ENCODE measurements around the gene NR0B2.

NR0B2 gene

GRCh38 chr1:26932531-26932930 lies 18.8 kb upstream of the NR0B2 start:
- no peak for DNase-seq

DNA sequence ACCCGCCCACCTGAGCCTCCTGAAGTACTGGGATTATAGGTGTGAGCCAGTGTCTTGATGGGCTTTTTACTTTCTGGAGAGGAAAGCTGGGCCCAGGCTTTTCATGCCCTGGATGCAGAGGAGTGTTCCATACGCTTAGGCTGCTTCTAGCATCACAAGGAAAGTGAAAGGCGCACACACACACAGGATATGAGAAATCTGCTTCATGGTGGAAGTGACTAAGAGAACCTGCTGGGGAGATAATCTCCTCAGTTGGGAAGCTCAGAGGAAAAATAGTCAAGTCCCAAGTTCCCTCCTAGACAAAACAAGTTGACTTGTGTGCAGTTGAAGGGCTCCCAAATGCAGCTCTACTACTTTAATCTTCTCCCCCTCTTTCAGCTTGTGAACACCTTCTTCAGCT lies 9.9 kb upstream of the NR0B2 start:
- no peak for DNase-seq

- DNase-seq, result no peak
Observed at GRCh38 chr1:26922901-26923300, 9.1 kb upstream of the NR0B2 start.

GRCh38 chr1:26922431-26922729 lies 8.6 kb upstream of the NR0B2 start:
- DNase-seq, result no peak

- peak; percentile 98 for DNase-seq
Observed at GRCh38 chr1:26921540-26922430, 8.0 kb upstream of the NR0B2 start, which contains the start of gene NUDC. NUDC (plus strand) TSS chr1:26921743; CDS start chr1:26921849, 106 bp downstream.

- no peak for DNase-seq
Observed at GRCh38 chr1:26921126-26921539, 7.4 kb upstream of the NR0B2 start.

- no peak for DNase-seq
Observed at GRCh38 chr1:26915204-26915842, 1.5 kb upstream of the NR0B2 start.

DNA sequence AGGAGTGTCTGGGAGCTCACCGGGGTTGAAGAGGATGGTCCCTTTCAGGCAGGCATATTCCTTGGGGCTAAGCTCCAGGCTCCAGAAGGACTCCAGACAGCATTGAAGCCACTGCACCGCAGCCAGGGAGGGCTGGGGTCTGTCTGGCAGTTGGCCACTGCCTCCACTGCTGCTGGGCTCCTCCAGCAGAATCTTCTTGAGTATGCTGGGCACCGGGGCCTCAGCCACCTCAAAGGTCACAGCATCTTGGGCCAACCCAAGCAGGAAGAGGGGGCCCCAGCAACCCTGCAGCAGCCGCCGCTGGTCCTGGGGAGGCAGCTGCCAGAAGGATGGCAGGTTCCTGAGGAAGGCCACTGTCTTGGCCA lies 404 bp downstream of the NR0B2 start:
- no peak for DNase-seq

DNA sequence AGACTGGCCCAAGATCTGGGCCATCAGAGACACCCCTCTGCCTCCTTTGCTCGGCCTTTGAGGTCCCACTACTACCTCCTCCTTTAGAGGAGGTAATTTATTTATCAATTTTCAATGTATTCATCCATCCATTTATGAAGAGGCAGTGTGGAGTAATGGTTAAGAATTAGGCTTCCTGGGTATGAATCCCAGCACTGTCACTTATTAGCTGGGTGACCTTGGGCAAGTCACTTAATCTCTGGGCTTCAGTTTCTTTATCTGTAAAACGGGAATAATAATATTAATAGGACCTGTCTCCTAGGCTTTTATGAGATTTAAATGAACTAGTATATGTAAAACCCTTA lies 1.7 kb downstream of the NR0B2 start:
- DNase-seq, result no peak

DNA sequence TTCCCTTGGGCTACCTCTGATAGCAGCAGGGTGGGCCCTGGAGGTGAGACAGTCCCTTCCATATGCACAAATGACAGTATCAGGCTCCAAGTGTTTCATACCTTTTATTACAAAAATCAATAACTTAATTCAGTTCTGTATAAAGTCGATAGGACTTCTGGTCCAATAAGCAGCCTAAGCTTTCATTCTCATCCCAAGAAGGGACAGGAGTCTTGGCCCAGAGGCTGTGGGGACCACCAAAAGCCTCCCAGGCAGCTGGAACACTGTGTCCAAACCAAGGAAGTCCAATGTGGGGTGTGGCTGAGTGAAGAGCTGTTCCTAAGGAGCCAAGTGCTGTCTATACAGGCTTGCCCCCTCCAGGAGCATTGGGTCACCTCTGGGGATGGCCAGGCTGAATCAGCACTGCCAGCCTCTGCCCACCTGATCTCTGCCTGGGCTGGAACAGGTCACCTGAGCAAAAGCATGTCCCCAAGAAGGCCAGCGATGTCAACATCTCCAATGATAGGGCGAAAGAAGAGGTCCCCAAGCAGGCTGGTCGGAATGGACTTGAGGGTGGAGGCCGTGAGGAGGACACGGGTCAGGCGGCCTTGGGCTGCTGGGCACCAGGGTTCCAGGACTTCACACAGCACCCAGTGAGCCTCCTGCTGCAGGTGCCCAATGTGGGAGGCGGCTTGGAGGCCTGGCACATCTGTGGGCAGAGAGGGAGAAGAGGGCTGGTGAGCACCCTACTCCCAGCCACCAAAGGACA lies 2.2 kb downstream of the NR0B2 start:
- DNase-seq, result no peak

- DNase-seq, result no peak
Observed at GRCh38 chr1:26910343-26911160, 3.2 kb downstream of the NR0B2 start.

- no peak for DNase-seq
Observed at GRCh38 chr1:26909951-26910342, 3.8 kb downstream of the NR0B2 start.

- no peak for DNase-seq
Observed at GRCh38 chr1:26907071-26907917, 6.5 kb downstream of the NR0B2 start.

DNA sequence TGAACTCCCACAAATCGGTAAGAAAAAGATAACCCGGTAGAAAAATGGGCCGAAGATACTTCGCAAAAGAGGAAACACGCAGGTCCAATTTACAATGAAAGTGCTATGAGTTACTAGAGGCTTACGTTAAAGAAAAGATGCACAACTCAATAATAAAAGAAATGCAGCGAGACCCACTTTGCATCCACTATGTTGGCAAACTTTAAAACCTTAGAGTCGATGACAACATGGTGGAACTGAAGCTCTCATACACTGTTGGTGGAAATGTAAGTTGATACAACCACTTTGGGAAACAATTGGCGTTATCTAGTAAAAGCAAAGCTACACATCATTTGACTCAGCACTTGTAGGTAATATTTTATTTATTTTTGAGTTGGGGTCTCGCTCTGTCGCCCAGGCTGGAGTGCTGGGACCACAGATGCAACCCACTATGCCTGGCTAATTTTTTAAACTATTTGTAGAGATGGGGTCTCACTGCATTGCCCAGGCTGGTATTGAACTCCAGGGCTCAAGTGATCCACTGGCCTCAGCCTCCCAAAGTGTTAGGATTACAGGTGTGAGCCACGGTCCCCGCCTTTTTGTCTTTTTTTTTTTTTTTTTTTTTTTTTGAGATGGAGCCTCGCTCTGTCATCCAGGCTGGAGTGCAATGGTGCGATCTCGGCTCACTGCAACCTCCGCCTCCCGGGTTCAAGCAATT lies 12.8 kb downstream of the NR0B2 start:
- DNase-seq, result peak; percentile 31

- DNase-seq, result peak; percentile 97
Observed at GRCh38 chr1:26900001-26900814, 13.6 kb downstream of the NR0B2 start, which contains the start of gene GPATCH3. GPATCH3 (minus strand) TSS chr1:26900467; CDS start chr1:26900442, 25 bp downstream.

DNA sequence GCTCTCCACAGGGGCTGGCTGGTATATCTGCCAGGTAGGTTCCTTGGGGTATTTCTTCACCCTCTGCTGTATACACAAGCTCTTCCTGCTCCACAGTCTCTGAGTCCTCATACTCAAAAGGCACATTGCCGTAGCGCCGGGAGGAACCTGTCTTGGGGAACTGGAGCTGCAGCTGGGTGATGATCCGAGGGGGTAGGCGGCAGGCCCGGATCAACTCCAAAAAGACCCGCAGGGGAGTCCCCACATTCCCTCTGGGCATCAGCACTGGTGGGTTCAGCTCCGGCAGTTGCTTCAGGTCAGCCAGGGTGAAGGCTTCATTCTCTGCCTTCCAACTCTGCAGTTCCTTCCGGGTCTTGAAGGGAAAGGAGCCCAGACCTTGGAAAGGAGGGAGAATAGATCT lies 16.4 kb downstream of the NR0B2 start:
- DNase-seq, result no peak

- DNase-seq, result no peak
Observed at GRCh38 chr1:26894263-26894662, 19.5 kb downstream of the NR0B2 start.

- no peak for DNase-seq
Observed at GRCh38 chr1:26890467-26890796, 23.3 kb downstream of the NR0B2 start.

DNA sequence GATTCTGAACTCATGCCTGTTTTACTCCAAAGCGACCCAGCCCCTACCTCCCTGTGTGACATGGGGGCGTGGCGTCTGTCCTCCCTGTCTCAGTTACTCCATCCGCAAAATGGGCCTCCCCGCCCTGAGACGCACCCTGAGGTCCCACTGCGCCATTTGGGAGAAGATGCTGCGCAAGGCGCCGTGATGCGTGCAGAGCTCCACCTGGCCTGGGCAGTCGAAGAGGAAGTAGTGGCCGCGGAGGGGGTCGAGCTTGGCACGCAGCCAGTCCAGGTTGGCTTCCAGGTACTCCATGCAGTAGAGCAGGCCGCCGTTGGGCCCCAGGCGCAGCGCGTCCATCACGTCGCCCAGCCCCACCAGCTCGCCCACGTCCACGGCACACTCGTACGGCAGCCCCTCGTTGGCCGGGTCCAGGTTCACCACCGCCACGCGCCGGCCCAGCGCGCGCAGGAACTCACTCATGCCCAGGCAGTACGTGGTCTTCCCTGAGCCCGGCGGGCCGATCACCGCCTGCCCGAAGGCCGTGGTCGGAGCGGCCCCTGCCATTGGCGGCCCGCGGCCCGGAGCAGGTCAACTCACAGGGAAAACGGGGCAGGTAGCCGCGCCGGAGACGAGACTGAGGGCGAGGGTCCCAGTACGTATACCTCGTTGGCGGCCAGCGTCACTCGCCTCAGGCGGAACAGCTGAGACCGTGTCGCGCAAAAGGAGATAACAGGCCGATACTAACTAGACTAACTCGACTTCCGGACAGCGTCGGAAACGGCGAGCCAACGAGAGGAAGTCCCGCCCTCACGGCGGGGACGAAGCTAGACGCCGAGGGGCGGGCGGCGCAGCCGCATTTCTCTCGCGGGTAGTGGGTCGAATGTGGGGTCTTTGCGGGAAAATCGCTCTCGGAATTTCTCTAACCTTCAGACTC lies 24.0 kb downstream of the NR0B2 start, which contains the start of gene GPN2:
Gene GPN2, minus strand, starts transcription at position 733 of the 916 bp plus-strand sequence. Its CDS starts 187 bp downstream, at position 546.
- peak; percentile 94 for DNase-seq

Data from hematopoietic multipotent progenitor cell treated with erythropoietin and hydrocortisone succinate and interleukin-3 and kit ligand, for 6 days (in vitro differentiated cells).